Adipose tissue (tissue), 3 donors: ENCODE measurements around the gene CCNL1. TPM values are rescaled to one million over a fixed set of nuclear protein-coding genes. Genes with fewer than 3 reads are reported as not detected.

ENCODE experiments used
- H3K27ac ChIP-seq: one replicate; pipeline ENCODE4 v1.5.1; 2013; ENCODE audit warnings: low read depth, low read length
- whole genome bisulfite sequencing, 3 donors: extraction: QIAGEN DNeasy Blood & Tissue Kit; methylation state at CpG; one replicate each; pipeline ENCODE4 v1.1.7; 2013; 5-methylcytosine and 5-hydroxymethylcytosine counted together
- polyA plus RNA-seq, 3 donors: library from polyadenylated mRNA; stranded (reverse); fragments of 200-250 nt; gene quantifications; one replicate each; pipeline ENCODE4 v1.2.3, GENCODE V29; 2013
- donor health status: healthy with polysubstance abuse.
- donor health status: Bipolar disorder and iron deficiency.
- donor health status: healthy.

CCNL1 gene
- polyA plus RNA-seq, 3 donors: 50.9 to 277 (median 118) TPM

- no peak overlapping the region for H3K27ac ChIP-seq
- WGBS, 3 donors: 54 to 64% (median 55%) methylated on average over 5 of the region's 5 CpGs
Observed at GRCh38 chr3:157131861-157132260, 28.1 kb downstream of the CCNL1 start.

DNA sequence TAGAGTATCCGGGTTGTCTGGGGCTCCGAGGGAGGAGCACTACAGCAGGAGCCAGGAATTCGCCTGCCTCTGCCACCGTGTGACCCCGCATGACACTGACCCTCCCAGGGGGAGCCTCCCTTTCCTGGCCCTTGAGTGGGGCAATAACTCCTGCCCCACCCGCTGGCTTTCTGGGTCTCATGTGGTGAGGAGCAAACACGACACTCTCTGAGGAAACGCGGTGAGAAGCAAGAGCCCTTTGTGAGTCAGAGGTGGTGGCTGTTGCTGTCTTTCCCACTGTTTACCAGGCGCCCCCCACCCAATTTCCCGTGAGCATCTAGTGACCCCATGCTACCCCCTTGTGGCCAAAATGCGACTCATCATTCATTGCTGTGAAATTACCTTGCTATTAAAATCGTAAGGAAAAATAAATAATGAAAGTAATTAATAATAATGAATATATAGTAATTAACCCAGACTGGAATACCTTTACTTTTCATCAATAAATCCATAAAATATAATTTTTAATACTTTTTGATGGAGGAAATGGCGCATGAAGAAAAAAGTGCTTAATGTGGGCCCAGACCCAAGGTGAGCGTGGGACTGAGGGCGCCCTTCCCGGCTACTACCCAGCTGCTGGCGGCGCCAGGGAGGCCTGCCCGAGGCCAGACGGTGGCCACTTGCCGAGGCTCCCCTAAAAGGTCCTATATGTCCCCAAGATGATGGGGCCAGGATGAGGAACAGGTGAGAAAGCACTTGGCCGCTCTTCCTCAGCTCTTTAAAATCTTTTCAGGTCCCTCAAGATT, 29.3 kb downstream of the CCNL1 start:
- H3K27ac ChIP-seq: no peak overlapping the region
- WGBS, 3 donors: 22 to 29% (median 22%) methylated on average over 23 of the region's 23 CpGs

DNA sequence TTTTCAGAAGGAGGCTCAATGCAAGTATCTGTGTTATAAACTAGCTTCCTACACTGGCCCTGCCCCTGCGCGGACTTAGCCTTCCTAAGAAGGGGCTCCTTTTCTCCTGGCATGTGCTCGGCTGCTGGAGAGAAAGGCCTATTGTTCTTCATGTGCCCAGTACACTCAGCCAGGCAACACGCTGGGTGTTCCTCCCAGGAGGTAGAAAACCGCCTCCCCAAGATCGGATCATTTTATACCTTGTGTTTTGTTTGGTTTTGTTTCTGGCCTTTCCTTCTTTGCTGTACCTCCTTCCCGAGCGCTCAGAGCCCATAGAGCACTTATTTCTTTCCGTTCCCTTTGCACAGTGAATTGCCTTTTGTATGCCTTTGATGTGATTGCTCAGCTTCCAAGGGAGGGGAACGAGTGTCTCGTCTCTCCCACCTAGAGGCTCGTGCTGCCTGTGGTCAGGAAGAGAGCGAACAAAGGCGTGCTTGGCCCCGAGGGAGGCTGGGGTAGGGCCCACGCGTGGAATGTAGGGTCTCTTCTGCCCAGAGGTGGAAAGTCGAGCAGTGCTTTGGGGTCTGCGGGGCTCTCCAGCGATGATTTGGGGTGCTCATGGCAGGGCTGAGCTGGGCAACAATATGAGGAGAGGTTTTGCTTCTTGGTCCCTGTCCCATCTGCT, 30.0 kb downstream of the CCNL1 start:
- peak overlapping the region; percentile 41 for H3K27ac ChIP-seq
- 46 to 61% (median 58%) methylated on average over 20 of the region's 20 CpGs for WGBS, 3 donors

DNA sequence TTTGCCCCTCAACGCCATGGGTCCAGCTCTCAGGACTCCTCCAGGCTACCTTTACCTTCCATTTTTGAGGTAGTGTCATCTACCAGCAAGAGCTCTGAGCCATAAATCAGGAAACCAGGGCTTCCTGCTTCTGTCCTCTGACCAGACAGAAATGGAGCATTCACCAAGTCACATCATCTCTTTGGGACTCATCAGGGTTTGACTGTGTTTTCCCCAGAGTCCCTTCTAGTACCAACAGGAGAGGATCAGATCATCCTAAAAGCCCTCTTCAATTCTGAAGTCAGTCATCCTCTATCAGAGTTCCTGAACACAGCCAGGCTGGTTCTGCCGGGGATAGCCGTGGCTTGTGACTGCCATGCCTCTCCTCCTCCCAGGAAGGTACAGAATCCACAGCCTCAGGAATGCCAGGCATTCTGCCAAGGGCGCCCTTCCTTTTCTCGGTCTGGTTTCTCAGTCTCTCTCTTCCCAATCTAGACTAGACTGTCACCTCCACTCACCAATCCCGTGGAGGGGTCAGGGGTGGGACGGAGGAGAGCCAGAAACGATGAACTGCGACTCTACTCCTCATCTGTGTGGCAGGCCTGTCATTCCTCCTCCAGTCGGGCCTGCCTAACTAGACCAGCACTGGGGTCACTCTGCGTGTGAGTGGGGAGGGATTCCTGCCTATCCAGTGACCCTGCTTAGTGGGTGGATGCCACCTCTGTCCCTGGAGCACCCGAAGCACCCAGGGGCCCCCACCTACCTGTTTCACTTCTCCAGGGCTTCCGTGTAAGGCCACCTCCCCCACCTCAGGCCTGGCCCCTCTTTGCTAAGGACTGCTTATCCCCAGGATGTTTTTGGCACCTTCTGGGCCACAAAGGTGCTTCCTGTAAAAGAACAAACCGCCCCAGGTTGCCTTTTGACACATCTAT, 30.9 kb downstream of the CCNL1 start:
- H3K27ac ChIP-seq: no peak overlapping the region
- 59 to 81% (median 71%) methylated on average over 14 of the region's 14 CpGs for WGBS, 3 donors

DNA sequence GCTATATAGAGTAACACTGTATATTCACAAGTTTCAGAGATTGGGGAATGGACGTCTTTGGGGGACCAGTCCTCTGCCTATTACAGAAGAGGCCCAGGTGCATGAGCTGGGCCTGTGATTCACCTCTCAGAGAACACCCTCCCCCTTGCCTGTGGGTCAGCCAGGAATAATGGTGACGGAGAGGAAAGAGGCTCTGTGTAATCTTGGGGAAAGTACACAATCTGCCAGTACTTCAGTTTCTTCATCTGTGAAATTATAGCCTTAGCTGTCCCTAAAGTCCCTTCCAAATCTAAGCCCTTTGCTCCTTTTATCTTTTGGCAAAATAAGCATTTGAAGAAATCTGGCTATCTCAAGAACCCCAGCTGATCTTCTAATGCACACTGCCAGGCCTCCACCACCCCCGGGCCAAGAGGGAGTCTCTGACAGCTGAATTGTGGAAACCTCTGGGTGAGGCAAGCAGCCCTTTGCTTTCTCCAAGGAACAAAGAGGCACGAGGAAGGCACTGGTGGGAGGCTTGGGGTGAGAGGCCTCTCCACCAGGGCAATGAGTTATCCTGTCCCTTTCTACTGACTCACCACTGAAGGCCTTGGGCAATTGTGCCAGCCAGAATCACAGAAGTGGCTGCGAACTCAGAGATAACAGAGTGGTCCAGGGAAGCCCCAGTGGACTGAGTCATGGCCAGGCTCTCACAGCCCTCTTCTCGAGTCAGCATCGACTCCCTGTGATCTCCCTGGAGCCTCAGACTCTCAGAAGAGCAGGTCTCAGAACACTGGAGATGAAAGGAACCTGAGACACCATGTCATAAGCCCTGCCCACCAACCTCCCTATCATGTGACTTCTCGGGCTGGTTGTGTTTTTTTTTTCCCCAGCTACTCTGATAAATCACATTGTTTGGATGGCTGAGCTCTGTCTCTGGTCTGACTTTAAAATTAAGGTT, 31.8 kb downstream of the CCNL1 start:
- WGBS, 3 donors: 31 to 58% (median 49%) methylated on average over 8 of the region's 8 CpGs
- H3K27ac ChIP-seq: no peak overlapping the region

- H3K27ac ChIP-seq: no peak overlapping the region
- WGBS, 3 donors: 90 to 96% (median 96%) methylated on average over 5 of the region's 5 CpGs
Observed at GRCh38 chr3:157127268-157127667, 32.7 kb downstream of the CCNL1 start.

DNA sequence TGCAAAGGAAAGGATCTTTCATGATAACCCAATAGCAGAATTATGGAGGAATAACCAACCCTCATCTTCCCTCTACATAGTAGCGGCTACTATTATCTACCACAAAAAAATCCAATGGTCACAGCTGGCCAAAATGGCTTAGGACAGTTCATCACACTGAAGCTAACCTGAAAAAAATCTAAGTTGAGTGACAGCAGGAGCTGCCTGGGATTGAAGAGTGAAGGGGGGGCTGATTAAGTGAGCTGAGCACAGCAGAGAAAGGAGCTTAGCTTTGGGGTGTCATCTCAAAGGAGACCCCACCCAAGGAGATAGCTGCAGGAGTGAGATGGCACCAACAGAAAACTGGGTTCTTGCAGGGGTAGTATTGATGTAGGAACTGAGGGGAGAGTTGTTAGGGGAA, 33.6 kb downstream of the CCNL1 start:
- H3K27ac ChIP-seq: no peak overlapping the region
- 94 to 98% (median 94%) methylated on average over 1 of the region's 1 CpG for WGBS, 3 donors

DNA sequence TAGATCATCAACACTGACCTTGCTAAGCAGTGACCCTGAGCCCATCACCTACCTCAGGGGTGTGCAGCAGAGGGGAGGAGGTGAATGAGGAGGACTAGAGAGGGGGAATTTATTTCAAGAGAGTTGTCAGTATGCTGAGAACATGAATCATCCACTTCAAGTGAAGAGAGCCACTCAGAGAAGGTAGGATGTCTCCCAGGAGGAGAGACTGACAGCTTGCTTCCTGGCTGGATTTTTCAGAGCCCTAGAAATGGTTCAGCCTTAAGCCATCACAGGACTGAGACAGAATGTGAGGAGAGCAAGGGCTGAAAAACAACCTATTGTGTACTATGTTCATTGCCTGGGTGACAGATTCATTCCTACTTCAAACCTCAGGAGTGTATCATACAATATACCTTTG, 34.8 kb downstream of the CCNL1 start:
- no peak overlapping the region for H3K27ac ChIP-seq

- H3K27ac ChIP-seq: no peak overlapping the region
Observed at GRCh38 chr3:157123621-157124020, 36.3 kb downstream of the CCNL1 start.

DNA sequence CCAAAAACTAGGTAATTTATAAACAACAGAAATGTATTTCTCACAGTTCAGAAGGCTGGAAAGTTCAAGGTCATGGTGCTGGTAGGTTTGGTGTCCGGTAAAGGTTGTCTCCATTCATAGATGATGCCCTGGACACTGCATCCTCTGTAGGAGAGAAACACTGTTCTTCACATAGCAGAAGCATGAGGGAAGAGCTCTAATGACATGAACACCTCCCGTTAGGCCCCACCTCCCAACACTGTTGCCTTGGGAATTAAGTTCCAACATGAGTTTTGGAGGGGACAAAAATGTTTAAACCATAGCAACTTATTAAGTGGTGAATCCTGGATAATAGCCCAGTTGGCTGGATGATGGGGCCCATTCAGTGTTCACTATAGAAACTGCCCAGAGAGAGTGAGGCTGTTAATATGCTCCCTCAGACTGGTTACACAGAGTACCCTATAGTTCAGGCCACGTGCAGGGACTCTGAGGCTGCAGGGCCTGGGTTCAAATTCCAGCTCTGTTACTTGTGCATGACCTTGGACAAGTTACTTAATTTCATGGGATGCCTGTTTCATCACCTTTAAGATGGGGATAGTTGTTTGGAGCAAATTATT, 37.0 kb downstream of the CCNL1 start:
- 65 to 92% (median 89%) methylated on average over 3 of the region's 3 CpGs for WGBS, 3 donors
- H3K27ac ChIP-seq: no peak overlapping the region

GRCh38 chr3:157122116-157122515, 37.8 kb downstream of the CCNL1 start:
- 48 to 56% (median 49%) methylated on average over 2 of the region's 2 CpGs for WGBS, 3 donors
- no peak overlapping the region for H3K27ac ChIP-seq

- WGBS, 3 donors: 32 to 84% (median 80%) methylated on average over 1 of the region's 1 CpG
- no peak overlapping the region for H3K27ac ChIP-seq
Observed at GRCh38 chr3:157121522-157121921, 38.4 kb downstream of the CCNL1 start.

DNA sequence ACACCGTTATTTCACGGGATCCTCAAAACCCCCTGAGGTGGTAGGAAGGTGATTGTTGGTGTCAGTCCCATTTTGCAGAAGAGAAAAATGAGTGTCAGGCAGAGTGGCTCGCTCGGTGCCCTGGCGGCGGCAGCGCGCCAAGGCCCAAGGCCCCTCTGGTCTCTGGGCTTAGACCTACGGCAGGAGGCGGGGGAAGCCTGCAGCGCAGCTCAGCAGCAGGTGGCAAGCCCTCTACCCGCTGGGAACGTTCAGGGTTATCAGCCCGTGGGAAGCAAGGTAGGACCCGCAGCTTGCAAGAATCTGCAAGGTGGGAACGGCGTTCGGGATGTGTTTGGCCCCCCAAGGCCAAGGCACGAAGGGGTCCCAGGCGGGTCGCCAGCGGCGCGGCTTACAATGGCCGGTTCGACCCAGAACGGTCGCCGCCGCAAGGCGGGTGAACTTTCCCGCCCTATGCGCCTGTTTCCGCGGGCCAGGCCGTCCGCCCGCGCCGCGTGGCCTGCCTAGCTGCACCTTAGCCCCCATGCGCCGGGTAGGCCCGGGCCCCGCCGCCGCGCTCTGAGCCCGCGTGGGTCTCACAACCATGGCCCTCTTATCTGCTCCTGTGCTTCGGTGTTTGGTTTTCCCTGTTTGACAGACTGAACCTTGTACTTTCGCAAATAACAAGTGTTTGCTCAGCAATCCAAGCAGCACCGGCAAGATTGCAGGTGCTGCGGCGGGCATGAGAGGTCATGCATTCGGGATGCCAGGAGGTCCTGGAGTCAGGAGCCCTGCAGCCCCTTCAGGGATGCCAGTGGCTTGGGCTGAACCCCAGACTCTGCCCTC, 39.7 kb downstream of the CCNL1 start:
- WGBS, 3 donors: 22 to 71% (median 71%) methylated on average over 56 of the region's 56 CpGs
- H3K27ac ChIP-seq: no peak overlapping the region

GRCh38 chr3:157119369-157119951, 40.5 kb downstream of the CCNL1 start:
- no peak overlapping the region for H3K27ac ChIP-seq

DNA sequence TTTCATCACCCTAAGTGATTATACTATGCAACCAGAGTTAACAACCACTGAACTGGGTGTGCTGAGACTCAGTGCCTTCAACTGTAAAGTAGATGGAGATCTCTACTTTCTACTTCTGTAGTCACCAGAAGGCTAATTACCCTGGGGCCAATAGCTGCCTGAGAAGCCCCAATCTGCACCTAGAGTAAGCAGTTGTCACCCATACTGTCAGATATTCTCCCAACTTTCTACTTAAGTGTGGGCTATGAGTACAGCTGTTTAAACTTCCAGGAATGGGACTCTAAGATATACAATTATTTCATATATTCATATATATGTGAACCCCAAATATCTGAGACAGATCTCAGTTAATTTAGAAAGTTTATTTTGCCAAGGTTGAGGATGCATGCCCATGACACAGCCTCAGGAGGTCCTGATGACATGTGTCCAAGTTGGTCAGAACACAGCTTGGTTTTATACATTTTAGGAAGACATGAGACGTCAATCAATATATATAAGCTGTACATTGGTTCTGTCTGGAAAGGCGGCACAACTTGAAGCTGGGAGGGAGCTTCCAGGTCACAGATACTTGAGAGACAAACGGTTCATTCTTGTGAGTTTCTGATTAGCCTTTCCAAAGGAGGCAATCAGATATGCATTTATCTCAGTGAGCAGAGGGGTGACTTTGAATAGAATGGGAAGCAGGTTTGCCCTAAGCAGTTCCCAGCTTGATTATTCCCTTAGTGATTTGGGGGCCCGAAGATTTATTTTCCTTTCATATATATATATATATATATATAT, 41.9 kb downstream of the CCNL1 start:
- H3K27ac ChIP-seq: no peak overlapping the region
- WGBS, 3 donors: 83 to 90% (median 86%) methylated on average over 4 of the region's 4 CpGs

More at GRCh38 chr3:157119369-157119951, 40.5 kb downstream of the CCNL1 start:
- 39 to 80% (median 64%) methylated on average over 7 of the region's 7 CpGs for WGBS, 3 donors

- H3K27ac ChIP-seq: no peak overlapping the region
- 65 to 71% (median 67%) methylated on average over 3 of the region's 3 CpGs for WGBS, 3 donors
Observed at GRCh38 chr3:157117206-157117605, 42.7 kb downstream of the CCNL1 start.
